WTC11 (cell line): Measurements from ENCODE around the gene PRR27. TPM values are rescaled to one million over a fixed set of nuclear protein-coding genes. Genes with fewer than 3 reads are reported as not detected.

Experiments
- ATAC-seq: fragments of 200-7000 bp; cut with Tn5 transposase; 2 replicates; pipeline ENCODE4 v1.10.0; 2021; ENCODE audit warnings: mild to moderate bottlenecking, moderate library complexity
- CTCF ChIA-PET: fragments of 300-600 bp; sonication (Branson Sonifier 250); formaldehyde crosslinking; loops from one replicate; lab custom pipeline; 2021; ENCODE audit warnings: antibody characterized with exemption; lab: Charles Lee
- POLR2A ChIA-PET: fragments of 350-600 bp; sonication (Branson Sonifier 250); formaldehyde crosslinking; loops from one replicate; lab custom pipeline; 2021; ENCODE audit warnings: antibody characterized with exemption; lab: Charles Lee
- DNase-seq: peaks from one replicate; pipeline ENCODE4 v3.0.0; 2021; ENCODE audit warnings: low spot score
- H3K27ac Mint-ChIP-seq: 2 replicates; pipeline ENCODE4 v1.8.0; 2021; ENCODE audit warnings: mixed read lengths
- H3K27me3 Mint-ChIP-seq: 2 replicates; pipeline ENCODE4 v1.8.0; 2021; ENCODE audit warnings: low read depth, mild to moderate bottlenecking, moderate library complexity, mixed read lengths
- H3K36me3 Mint-ChIP-seq: 2 replicates; pipeline ENCODE4 v1.8.0; 2021; ENCODE audit warnings: mixed read lengths
- H3K4me1 Mint-ChIP-seq: 2 replicates; pipeline ENCODE4 v1.8.0; 2022; ENCODE audit warnings: mixed read lengths
- H3K4me3 Mint-ChIP-seq: 2 replicates; pipeline ENCODE4 v1.8.0; 2021; ENCODE audit warnings: mild to moderate bottlenecking, moderate library complexity, mixed read lengths
- H3K9me3 Mint-ChIP-seq: 2 replicates; pipeline ENCODE4 v1.8.0; 2021; ENCODE audit warnings: mixed read lengths
- AR ChIP-seq: fragments of 250-450 bp; sonication (Bioruptor Pico); IDR thresholded peaks from 2 replicates; pipeline ENCODE4 v1.9.0; 2021; ENCODE audit warnings: mild to moderate bottlenecking
- ELF4 ChIP-seq: sonication (generic); formaldehyde crosslinking; IDR thresholded peaks from 2 replicates; pipeline ENCODE4 v1.8.1; 2022; ENCODE audit warnings: low read depth, mild to moderate bottlenecking, moderate library complexity, missing genetic modification reagents
- ETV6 ChIP-seq: sonication (generic); formaldehyde crosslinking; IDR thresholded peaks from 2 replicates; pipeline ENCODE4 v1.8.1; 2022; ENCODE audit warnings: mild to moderate bottlenecking, missing genetic modification reagents
- GRHL2 ChIP-seq: fragments of 250-450 bp; sonication (Bioruptor Pico); IDR thresholded peaks from 2 replicates; pipeline ENCODE4 v1.8.0; 2022; ENCODE audit warnings: mild to moderate bottlenecking, moderate library complexity; ENCODE audit not compliant: insufficient replicate concordance, severe bottlenecking
- RELA ChIP-seq: sonication (generic); formaldehyde crosslinking; IDR thresholded peaks from 2 replicates; pipeline ENCODE4 v1.8.1; 2022; ENCODE audit warnings: missing genetic modification reagents, mild to moderate bottlenecking, borderline replicate concordance
- RORB ChIP-seq: fragments of 250-450 bp; sonication (Bioruptor Pico); IDR thresholded peaks from 2 replicates; pipeline ENCODE4 v1.9.0; 2021; ENCODE audit warnings: mild to moderate bottlenecking
- SOX15 ChIP-seq: fragments of 250-450 bp; sonication (Bioruptor Pico); IDR thresholded peaks from 2 replicates; pipeline ENCODE4 v1.9.0; 2021; ENCODE audit warnings: mild to moderate bottlenecking
- ZNF219 ChIP-seq: sonication (generic); formaldehyde crosslinking; IDR thresholded peaks from 2 replicates; pipeline ENCODE4 v1.8.0; 2023; ENCODE audit warnings: missing genetic modification reagents, mild to moderate bottlenecking, borderline replicate concordance
- ZNF263 ChIP-seq: sonication (generic); formaldehyde crosslinking; IDR thresholded peaks from 2 replicates; pipeline ENCODE4 v1.8.1; 2022; ENCODE audit warnings: low read depth, mild to moderate bottlenecking, moderate library complexity, missing genetic modification reagents
- ZNF396 ChIP-seq: fragments of 250-450 bp; sonication (Bioruptor Pico); IDR thresholded peaks from 2 replicates; pipeline ENCODE4 v1.8.0; 2021; ENCODE audit warnings: mild to moderate bottlenecking, moderate library complexity, borderline replicate concordance
- ZNF425 ChIP-seq: fragments of 250-450 bp; sonication (Bioruptor Pico); conservative IDR thresholded peaks from 2 replicates; pipeline ENCODE4 v1.9.0; 2021; ENCODE audit warnings: mild to moderate bottlenecking
- total RNA-seq: library from RNA; stranded (reverse); gene quantifications from 3 replicates; pipeline ENCODE4 v1.2.3, GENCODE V29; 2021
- TF ChIP-seq, protein P1 (sequence below): sonication (generic); formaldehyde crosslinking; IDR thresholded peaks from 2 replicates; pipeline ENCODE4 v1.8.1; 2023; ENCODE audit warnings: mild to moderate bottlenecking, missing genetic modification reagents, moderate library complexity
- TF ChIP-seq, protein P2 (sequence below): fragments of 250-450 bp; sonication (Bioruptor Pico); IDR thresholded peaks from 2 replicates; pipeline ENCODE4 v1.9.0; 2021; ENCODE audit warnings: mild to moderate bottlenecking, borderline replicate concordance
- TF ChIP-seq, protein P3 (sequence below): sonication (generic); formaldehyde crosslinking; IDR thresholded peaks from 2 replicates; pipeline ENCODE4 v1.8.0; 2022; ENCODE audit warnings: missing genetic modification reagents
- TF ChIP-seq, protein P4 (sequence below): sonication (generic); formaldehyde crosslinking; IDR thresholded peaks from 2 replicates; pipeline ENCODE4 v1.8.0; 2023; ENCODE audit warnings: mild to moderate bottlenecking, missing genetic modification reagents

Gene PRR27
- total RNA-seq, 1 experiment from 2014 or later, result not detected

GRCh38 chr4:70113656-70114055, 40.4 kb upstream of the PRR27 start:
- DNase-seq (no peak), ATAC-seq (no peak)
- Mint-ChIP-seq H3K27ac (no peak overlapping the region), H3K4me3 (no peak overlapping the region), H3K9me3 (no peaks in the 10 kb centered on the region), H3K4me1 (0 out of 2 replicates have a peak, but pooled peaks cover 3% of the 10 kb centered on the region), H3K27me3 (no peaks in the 10 kb centered on the region), H3K36me3 (no peaks in the 10 kb centered on the region)
- POLR2A ChIA-PET, result no interaction called here
- TF ChIP-seq ZNF219 (CRISPR knock-in tag) (no peak), SOX15 (CRISPR knock-in tag) (no peak), RORB (no peak), AR (CRISPR knock-in tag) (no peak), GRHL2 (CRISPR knock-in tag) (no peak), RELA (CRISPR knock-in tag) (no peak), ZNF396 (no peak), ETV6 (no peak), ELF4 (CRISPR knock-in tag) (no peak)
- TF ChIP-seq, protein P1, sequence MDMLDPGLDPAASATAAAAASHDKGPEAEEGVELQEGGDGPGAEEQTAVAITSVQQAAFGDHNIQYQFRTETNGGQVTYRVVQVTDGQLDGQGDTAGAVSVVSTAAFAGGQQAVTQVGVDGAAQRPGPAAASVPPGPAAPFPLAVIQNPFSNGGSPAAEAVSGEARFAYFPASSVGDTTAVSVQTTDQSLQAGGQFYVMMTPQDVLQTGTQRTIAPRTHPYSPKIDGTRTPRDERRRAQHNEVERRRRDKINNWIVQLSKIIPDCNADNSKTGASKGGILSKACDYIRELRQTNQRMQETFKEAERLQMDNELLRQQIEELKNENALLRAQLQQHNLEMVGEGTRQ, result no peak
- TF ChIP-seq, protein P2, sequence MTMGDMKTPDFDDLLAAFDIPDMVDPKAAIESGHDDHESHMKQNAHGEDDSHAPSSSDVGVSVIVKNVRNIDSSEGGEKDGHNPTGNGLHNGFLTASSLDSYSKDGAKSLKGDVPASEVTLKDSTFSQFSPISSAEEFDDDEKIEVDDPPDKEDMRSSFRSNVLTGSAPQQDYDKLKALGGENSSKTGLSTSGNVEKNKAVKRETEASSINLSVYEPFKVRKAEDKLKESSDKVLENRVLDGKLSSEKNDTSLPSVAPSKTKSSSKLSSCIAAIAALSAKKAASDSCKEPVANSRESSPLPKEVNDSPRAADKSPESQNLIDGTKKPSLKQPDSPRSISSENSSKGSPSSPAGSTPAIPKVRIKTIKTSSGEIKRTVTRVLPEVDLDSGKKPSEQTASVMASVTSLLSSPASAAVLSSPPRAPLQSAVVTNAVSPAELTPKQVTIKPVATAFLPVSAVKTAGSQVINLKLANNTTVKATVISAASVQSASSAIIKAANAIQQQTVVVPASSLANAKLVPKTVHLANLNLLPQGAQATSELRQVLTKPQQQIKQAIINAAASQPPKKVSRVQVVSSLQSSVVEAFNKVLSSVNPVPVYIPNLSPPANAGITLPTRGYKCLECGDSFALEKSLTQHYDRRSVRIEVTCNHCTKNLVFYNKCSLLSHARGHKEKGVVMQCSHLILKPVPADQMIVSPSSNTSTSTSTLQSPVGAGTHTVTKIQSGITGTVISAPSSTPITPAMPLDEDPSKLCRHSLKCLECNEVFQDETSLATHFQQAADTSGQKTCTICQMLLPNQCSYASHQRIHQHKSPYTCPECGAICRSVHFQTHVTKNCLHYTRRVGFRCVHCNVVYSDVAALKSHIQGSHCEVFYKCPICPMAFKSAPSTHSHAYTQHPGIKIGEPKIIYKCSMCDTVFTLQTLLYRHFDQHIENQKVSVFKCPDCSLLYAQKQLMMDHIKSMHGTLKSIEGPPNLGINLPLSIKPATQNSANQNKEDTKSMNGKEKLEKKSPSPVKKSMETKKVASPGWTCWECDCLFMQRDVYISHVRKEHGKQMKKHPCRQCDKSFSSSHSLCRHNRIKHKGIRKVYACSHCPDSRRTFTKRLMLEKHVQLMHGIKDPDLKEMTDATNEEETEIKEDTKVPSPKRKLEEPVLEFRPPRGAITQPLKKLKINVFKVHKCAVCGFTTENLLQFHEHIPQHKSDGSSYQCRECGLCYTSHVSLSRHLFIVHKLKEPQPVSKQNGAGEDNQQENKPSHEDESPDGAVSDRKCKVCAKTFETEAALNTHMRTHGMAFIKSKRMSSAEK (CRISPR knock-in tag), result no peak
- TF ChIP-seq, protein P3, sequence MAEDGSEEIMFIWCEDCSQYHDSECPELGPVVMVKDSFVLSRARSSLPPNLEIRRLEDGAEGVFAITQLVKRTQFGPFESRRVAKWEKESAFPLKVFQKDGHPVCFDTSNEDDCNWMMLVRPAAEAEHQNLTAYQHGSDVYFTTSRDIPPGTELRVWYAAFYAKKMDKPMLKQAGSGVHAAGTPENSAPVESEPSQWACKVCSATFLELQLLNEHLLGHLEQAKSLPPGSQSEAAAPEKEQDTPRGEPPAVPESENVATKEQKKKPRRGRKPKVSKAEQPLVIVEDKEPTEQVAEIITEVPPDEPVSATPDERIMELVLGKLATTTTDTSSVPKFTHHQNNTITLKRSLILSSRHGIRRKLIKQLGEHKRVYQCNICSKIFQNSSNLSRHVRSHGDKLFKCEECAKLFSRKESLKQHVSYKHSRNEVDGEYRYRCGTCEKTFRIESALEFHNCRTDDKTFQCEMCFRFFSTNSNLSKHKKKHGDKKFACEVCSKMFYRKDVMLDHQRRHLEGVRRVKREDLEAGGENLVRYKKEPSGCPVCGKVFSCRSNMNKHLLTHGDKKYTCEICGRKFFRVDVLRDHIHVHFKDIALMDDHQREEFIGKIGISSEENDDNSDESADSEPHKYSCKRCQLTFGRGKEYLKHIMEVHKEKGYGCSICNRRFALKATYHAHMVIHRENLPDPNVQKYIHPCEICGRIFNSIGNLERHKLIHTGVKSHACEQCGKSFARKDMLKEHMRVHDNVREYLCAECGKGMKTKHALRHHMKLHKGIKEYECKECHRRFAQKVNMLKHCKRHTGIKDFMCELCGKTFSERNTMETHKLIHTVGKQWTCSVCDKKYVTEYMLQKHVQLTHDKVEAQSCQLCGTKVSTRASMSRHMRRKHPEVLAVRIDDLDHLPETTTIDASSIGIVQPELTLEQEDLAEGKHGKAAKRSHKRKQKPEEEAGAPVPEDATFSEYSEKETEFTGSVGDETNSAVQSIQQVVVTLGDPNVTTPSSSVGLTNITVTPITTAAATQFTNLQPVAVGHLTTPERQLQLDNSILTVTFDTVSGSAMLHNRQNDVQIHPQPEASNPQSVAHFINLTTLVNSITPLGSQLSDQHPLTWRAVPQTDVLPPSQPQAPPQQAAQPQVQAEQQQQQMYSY (CRISPR knock-in tag), result no peak
- CTCF ChIA-PET, result no interaction called here

DNA sequence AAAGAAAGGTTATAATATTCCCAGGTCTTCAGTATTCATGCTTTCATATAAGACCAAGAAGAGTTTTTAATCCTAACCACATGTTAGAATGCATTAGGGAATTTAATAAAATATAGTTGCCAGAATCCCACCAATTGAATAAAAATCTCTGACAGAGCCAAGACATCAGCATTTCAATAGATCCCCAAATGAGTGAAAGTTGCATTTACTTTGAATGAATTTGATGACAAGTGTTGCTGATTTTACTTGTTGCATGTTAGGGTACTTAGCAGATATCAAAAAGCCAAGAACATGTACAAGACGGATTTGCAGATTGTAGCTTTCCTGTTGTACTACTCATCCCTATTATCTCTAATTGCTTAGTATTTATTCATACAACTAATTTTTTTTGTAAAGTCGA, 39.9 kb upstream of the PRR27 start:
- DNase-seq, result no peak
- H3K4me1 Mint-ChIP-seq, result 0 out of 2 replicates have a peak, but pooled peaks cover 3% of the 10 kb centered on the region
- CTCF ChIA-PET, result interaction anchor here (0.9 kb wide), 1 partner anchor 70 kb away, joined by 3 read pairs; no protein-coding TSS in a partner anchor
- TF ChIP-seq, protein P4, sequence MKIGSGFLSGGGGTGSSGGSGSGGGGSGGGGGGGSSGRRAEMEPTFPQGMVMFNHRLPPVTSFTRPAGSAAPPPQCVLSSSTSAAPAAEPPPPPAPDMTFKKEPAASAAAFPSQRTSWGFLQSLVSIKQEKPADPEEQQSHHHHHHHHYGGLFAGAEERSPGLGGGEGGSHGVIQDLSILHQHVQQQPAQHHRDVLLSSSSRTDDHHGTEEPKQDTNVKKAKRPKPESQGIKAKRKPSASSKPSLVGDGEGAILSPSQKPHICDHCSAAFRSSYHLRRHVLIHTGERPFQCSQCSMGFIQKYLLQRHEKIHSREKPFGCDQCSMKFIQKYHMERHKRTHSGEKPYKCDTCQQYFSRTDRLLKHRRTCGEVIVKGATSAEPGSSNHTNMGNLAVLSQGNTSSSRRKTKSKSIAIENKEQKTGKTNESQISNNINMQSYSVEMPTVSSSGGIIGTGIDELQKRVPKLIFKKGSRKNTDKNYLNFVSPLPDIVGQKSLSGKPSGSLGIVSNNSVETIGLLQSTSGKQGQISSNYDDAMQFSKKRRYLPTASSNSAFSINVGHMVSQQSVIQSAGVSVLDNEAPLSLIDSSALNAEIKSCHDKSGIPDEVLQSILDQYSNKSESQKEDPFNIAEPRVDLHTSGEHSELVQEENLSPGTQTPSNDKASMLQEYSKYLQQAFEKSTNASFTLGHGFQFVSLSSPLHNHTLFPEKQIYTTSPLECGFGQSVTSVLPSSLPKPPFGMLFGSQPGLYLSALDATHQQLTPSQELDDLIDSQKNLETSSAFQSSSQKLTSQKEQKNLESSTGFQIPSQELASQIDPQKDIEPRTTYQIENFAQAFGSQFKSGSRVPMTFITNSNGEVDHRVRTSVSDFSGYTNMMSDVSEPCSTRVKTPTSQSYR (CRISPR knock-in tag), result no peak
- TF ChIP-seq ZNF263 (CRISPR knock-in tag) (no peak), ZNF425 (CRISPR knock-in tag) (no peak)
- TF ChIP-seq, all 79 proteins: peak for 0
- Mint-ChIP-seq H3K27ac (no peak overlapping the region), H3K36me3 (no peaks in the 10 kb centered on the region), H3K9me3 (no peaks in the 10 kb centered on the region), H3K27me3 (no peaks in the 10 kb centered on the region), H3K4me3 (no peak overlapping the region)
- POLR2A ChIA-PET, result no interaction called here
- ATAC-seq, result no peak
